ENCODE results near the gene EFCAB6. TPM values are rescaled to one million over a fixed set of nuclear protein-coding genes. Genes with fewer than 3 reads are reported as not detected.

Gene EFCAB6
- total RNA-seq, 4 donors from 2014 or later, result 2.0 to 8.4 (median 5.7) TPM

DNA sequence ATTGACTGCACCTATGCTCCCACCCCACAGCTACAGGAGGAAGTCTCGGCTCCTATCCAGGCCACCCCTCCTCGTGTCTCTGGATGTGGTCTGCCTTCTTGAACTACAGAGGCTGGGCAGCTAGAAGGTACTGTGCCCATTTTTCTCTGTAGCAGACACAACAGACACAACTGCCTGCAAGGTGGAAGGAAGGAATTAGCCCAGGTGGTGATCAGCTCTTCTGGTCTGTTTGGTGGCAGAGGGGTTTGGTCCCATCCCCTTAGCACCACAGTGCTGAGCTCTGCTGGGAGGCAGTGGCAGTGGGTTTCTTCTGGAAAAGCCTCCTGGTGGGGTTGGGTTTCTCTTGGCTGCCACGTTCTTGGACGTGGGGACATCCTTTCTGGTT lies 267.8 kb downstream of the EFCAB6 start:
- H3K36me3 ChIP-seq, result no peaks in the 10 kb centered on the region
- H3K27ac ChIP-seq, result no peak overlapping the region
- intact Hi-C loops (cut with DNase I; ENCODE audit: low total_unique reads), result no loop called here
- DNase-seq, result no peak
- no peaks in the 10 kb centered on the region for H3K27me3 ChIP-seq
- H3K9me3 ChIP-seq, result no peaks in the 10 kb centered on the region
- no peak overlapping the region for H3K4me3 ChIP-seq
- no peaks in the 10 kb centered on the region for H3K4me1 ChIP-seq
- TF ChIP-seq, protein P1, sequence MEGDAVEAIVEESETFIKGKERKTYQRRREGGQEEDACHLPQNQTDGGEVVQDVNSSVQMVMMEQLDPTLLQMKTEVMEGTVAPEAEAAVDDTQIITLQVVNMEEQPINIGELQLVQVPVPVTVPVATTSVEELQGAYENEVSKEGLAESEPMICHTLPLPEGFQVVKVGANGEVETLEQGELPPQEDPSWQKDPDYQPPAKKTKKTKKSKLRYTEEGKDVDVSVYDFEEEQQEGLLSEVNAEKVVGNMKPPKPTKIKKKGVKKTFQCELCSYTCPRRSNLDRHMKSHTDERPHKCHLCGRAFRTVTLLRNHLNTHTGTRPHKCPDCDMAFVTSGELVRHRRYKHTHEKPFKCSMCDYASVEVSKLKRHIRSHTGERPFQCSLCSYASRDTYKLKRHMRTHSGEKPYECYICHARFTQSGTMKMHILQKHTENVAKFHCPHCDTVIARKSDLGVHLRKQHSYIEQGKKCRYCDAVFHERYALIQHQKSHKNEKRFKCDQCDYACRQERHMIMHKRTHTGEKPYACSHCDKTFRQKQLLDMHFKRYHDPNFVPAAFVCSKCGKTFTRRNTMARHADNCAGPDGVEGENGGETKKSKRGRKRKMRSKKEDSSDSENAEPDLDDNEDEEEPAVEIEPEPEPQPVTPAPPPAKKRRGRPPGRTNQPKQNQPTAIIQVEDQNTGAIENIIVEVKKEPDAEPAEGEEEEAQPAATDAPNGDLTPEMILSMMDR (IDR thresholded peaks at IDR 0.05), result no peak
- no peak for TF ChIP-seq POLR2A (IDR thresholded peaks at IDR 0.05)

DNA sequence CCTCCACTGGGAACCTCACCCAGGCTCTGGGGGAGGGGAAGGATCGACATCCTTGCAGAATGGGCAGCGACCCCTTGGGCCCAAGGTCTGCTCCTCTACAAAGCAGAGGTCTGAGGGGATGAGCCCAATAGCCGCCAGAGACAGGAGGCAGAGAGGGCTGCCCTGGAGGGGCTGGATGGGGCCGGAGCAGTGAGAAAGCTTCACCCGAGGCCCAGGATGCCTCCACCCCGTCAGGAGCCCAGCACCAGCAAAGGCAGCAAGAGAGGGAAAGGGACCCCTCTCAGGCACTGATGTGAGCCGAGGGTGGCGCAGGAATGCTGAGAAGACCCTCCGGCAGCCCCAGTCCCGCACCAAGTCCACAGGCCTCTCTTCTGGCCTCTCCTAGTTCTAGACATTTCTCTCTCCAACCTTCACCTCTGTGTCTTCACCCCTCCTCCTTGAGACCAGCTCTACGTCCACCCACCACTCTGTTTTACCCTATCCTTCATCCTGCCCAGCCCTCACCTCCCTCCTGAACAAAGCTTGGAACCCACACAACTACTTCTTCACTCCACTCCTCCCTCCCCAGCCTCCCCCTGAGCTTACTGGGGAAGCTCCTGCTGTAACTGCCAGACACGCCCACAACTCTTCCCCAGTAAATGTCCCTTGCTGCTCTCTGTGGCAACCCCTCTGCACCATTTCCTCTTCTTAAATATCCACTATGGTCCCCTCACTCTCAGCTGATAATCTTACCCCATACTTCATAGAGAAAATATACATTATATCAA lies 268.4 kb downstream of the EFCAB6 start:
- intact Hi-C loops (cut with DNase I; ENCODE audit: low total_unique reads), result no loop called here
- H3K27ac ChIP-seq, result no peak overlapping the region
- H3K9me3 ChIP-seq, result no peaks in the 10 kb centered on the region
- no peaks in the 10 kb centered on the region for H3K36me3 ChIP-seq
- DNase-seq, result no peak
- no peaks in the 10 kb centered on the region for H3K27me3 ChIP-seq
- TF ChIP-seq POLR2A (IDR thresholded peaks at IDR 0.05), result no peak
- H3K4me1 ChIP-seq, result no peaks in the 10 kb centered on the region
- no peak overlapping the region for H3K4me3 ChIP-seq

DNA sequence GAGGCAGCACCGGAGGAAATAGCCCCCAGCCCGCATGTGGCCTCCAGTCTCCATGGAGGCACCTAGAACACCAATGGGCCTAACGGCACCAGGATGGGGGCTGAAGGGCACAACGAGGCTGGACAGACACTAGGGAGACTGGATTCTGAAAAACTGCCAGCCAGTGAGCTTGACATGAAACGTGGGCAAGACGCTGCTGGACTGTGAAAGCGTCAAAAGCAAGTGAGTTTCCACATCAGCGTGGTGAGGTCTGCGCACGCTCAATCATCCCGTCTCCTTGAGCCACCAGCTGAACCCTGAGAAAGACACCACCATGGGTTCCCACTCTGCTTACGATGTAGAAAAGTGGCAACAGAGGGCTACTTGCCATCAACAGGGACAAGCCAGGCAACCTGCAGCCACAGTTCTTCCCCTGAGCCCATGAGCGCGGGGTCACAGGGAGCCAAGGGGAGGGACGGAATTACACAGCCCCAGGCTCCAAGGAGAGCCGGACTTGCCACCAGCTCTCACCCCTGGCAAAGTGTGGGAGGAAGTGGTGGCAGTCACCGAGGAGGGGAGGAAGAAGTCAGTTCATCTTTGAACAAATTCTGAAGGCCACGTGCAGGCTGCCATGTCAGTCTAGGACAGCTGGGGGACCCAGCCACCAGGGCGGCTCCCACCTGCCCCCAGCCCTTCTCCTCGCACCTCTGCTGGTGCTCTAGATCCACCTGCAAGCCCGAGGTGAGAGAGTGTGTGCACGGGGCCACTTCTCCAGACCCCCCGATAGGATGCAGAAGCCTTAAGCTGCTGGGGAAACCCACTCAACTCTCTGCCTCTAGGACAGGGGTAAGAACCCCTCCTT lies 269.2 kb downstream of the EFCAB6 start:
- Histone ChIP-seq H3K27ac (no peak overlapping the region), H3K36me3 (no peaks in the 10 kb centered on the region), H3K4me3 (no peak overlapping the region), H3K27me3 (no peaks in the 10 kb centered on the region), H3K9me3 (no peaks in the 10 kb centered on the region), H3K4me1 (no peaks in the 10 kb centered on the region)
- DNase-seq, result no peak
- TF ChIP-seq, protein P1 (IDR thresholded peaks at IDR 0.05), result no peak
- no peak for TF ChIP-seq POLR2A (IDR thresholded peaks at IDR 0.05)
- intact Hi-C loops (cut with DNase I; ENCODE audit: low total_unique reads), result no loop called here

DNA sequence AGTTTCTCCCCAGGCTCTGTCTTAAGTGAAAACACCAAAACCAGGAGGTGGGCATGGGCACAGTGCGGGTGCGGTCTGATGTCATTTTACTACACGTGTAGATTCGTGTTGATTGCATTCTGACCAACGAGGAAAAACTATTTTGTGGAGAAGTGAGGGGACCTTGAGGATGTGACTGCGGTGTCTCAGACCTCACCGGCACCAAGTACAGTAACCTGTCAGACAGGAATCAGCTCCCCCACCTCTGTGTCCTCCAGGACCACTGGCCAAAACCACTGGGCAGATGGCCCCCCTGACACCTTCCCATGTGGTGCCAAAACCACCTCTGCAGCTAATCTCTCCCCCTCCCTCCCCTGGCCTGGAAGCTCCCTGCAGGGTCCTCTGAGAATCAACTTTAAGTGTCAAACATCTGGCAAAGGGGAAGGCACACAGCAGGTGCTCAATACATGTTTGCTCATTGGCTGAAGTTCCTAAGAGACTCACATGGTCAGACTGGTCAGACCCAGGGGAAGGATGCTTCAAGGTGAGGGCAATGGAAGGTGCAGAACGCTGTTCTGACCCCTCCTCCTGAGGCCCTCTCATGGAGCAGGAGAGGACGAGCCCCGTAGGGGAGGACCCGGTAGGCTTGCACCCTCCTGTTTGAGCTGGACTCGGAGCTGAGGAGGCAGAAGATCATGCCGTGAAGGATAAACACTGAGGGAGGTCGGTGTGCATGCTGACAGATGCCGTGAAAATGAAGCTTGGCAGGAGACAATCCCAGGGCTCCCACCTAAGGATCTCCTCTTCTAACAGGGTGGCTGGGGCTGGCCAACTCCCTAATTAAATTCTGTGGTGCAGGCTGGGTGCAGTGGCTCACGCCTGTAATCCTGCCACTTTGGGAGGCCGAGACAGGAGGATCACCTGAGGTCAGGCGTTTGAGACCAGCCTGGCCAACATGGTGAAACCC lies 270.4 kb downstream of the EFCAB6 start:
- no peak for TF ChIP-seq POLR2A (IDR thresholded peaks at IDR 0.05)
- TF ChIP-seq, protein P1 (IDR thresholded peaks at IDR 0.05), result no peak
- intact Hi-C loops (cut with DNase I; ENCODE audit: low total_unique reads), result no loop called here
- no peaks in the 10 kb centered on the region for H3K4me1 ChIP-seq
- H3K9me3 ChIP-seq, result no peaks in the 10 kb centered on the region
- H3K27me3 ChIP-seq, result no peaks in the 10 kb centered on the region
- no peak overlapping the region for H3K27ac ChIP-seq
- no peak for DNase-seq
- no peaks in the 10 kb centered on the region for H3K36me3 ChIP-seq
- no peak overlapping the region for H3K4me3 ChIP-seq

DNA sequence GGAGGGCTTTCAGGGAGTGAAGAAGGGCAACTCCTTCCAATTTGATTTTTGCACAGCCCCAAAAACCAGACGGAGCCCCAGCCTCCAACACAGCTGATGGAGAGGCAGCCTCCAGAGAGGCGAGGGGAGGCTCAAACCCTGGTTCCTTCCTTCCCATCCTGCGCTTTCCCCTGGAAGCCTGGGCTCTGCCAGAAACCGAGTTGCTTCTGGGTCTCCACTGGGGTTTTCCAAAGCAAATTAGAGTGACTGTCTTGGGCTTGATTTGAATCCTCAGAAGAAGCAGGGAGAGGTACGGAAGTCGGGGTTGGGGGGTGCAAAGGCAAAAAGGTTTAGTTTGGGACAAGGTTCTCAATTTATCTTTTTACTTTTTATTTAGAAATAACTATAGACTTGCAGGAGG lies 271.1 kb downstream of the EFCAB6 start:
- H3K27ac ChIP-seq, result no peak overlapping the region
- no peak overlapping the region for H3K4me3 ChIP-seq
- intact Hi-C loops (cut with DNase I; ENCODE audit: low total_unique reads), result no loop called here
- H3K9me3 ChIP-seq, result no peaks in the 10 kb centered on the region
- TF ChIP-seq, protein P1 (IDR thresholded peaks at IDR 0.05), result no peak
- no peak for TF ChIP-seq POLR2A (IDR thresholded peaks at IDR 0.05)
- no peaks in the 10 kb centered on the region for H3K36me3 ChIP-seq
- no peaks in the 10 kb centered on the region for H3K27me3 ChIP-seq
- no peak for DNase-seq
- H3K4me1 ChIP-seq, result no peaks in the 10 kb centered on the region
